Ovary (tissue), 9 donors: ENCODE results near the gene APBB2. TPM values are rescaled to one million over a fixed set of nuclear protein-coding genes. Genes with fewer than 3 reads are reported as not detected.

Experiments used
- DNase-seq, 5 donors: peaks; one replicate each; pipeline ENCODE4 v3.0.0-alpha.2; 2019 to 2020
- H3K27ac ChIP-seq, 2 donors: fragments of 200-600 bp; one replicate each; pipeline versions ENCODE4 v1.5.1 to v1.8.0; 2019 to 2022
- H3K27me3 ChIP-seq: fragments of 200-600 bp; one replicate; pipeline ENCODE4 v1.8.0; 2022
- H3K36me3 ChIP-seq: fragments of 200-600 bp; sonication (generic); one replicate; pipeline ENCODE4 v1.5.1; 2019
- H3K4me1 ChIP-seq: one replicate; pipeline ENCODE4 v1.8.1; 2013; ENCODE audit warnings: mild to moderate bottlenecking, moderate library complexity; ENCODE audit not compliant: insufficient read depth
- H3K4me3 ChIP-seq: fragments of 200-600 bp; sonication (generic); one replicate; pipeline ENCODE4 v1.5.1; 2017
- H3K9me3 ChIP-seq, 2 donors: fragments of 200-600 bp in 1 of 2; sonication (generic) in 1 of 2; one replicate each; pipeline versions ENCODE4 v1.5.1 to v1.8.1; 2013 to 2019; ENCODE audit warnings: mild to moderate bottlenecking in 1 of 2, moderate library complexity in 1 of 2
- CTCF ChIP-seq, 3 donors: fragments of 450-650 bp in 2 of 3; fragments of 200-600 bp in 1 of 3; IDR thresholded peaks; one replicate each; pipeline versions ENCODE4 v1.5.1 to v1.8.0; 2016 to 2022; ENCODE audit warnings: antibody characterized with exemption in 3 of 3, mild to moderate bottlenecking in 1 of 3
- EP300 ChIP-seq: sonication (generic); formaldehyde crosslinking; IDR thresholded peaks from one replicate; pipeline ENCODE4 v1.6.1; 2017; ENCODE audit warnings: antibody characterized with exemption
- POLR2A ChIP-seq: fragments of 450-650 bp; IDR thresholded peaks from one replicate; pipeline ENCODE4 v1.6.1; 2017; ENCODE audit warnings: antibody characterized with exemption, mild to moderate bottlenecking, moderate library complexity
- WGBS, 3 donors: extraction: QIAGEN DNeasy Blood & Tissue Kit in 1 of 3; methylation state at CpG; one replicate each; pipeline versions ENCODE4 v1.1.5 to v1.1.7; 2013 to 2017; 5-methylcytosine and 5-hydroxymethylcytosine counted together
- intact Hi-C, 4 donors: fragments of 100-400 bp; cut with DNase I; formaldehyde crosslinking; loops; one replicate each; pipeline versions ENCODE4 v1.11.0 to v1.15.1; 2022 to 2023
- polyA plus RNA-seq, 2 donors: library from polyadenylated mRNA; stranded (reverse); fragments of 200-250 nt in 1 of 2; fragments of 350-450 nt in 1 of 2; fragmentation: Illumina TruSeq in 1 of 2; extraction: RNeasy Lipid Tissue Mini Kit (QIAGEN cat#74804) in 1 of 2; gene quantifications; one replicate each; pipeline ENCODE4 v1.2.3, GENCODE V29; 2013 to 2014
- total RNA-seq, 7 donors: library from RNA; depleted of rRNA in 2 of 7; stranded (reverse); fragments of >200 nt in 2 of 7; fragmentation: NEBNext Ultra II Directional in 3 of 7; extraction: Animal tissue kit (Norgen Biotek cat#: 25700) in 3 of 7; gene quantifications; one replicate each; pipeline versions ENCODE4 v1.1.0 to v1.2.4, GENCODE V29; 2016 to 2023
- donor health status: DM: no; HTN: no; CAD: no; lungs with moderate emphysema.
- donor health status: DM: no; HTN: no; CAD: no.
- donor health status: Bipolar disorder and iron deficiency.
- donor health status: DM: yes; HTN: yes; CAD: no.
- donor health status: DM: no; HTN: no; CAD: no.
- donor health status: DM: yes; HTN: yes; CAD: no.

The APBB2 gene
- total and polyA plus RNA-seq, 9 donors = 30.9 to 163 (median 80.1) TPM

GRCh38 chr4:40865696-40866095, 348.6 kb downstream of the APBB2 start:
- 73 to 83% (median 74%) methylated on average over 8 of the region's 8 CpGs for WGBS, 3 donors
- Histone ChIP-seq H3K27me3 (no peaks in the 10 kb centered on the region), H3K4me3 (no peak overlapping the region), H3K4me1 (no peaks in the 10 kb centered on the region), H3K36me3 (no peaks in the 10 kb centered on the region), H3K9me3 (no peaks in the 10 kb centered on the region), H3K27ac (no peak overlapping the region)
- no peak for DNase-seq
- intact Hi-C loops = no loop called here
- TF ChIP-seq POLR2A (no peak), EP300 (no peak)

GRCh38 chr4:40864531-40864930, 349.8 kb downstream of the APBB2 start:
- 58 to 71% (median 69%) methylated on average over 4 of the region's 4 CpGs for WGBS, 3 donors
- no peak overlapping the region for H3K4me3 ChIP-seq
- no peaks in the 10 kb centered on the region for H3K9me3 ChIP-seq

GRCh38 chr4:40858962-40859361, 355.4 kb downstream of the APBB2 start:
- peaks cover 1% of the 10 kb centered on the region for H3K4me1 ChIP-seq
- no peaks in the 10 kb centered on the region for H3K9me3 ChIP-seq
- 96 to 97% (median 96%) methylated on average over 2 of the region's 2 CpGs for WGBS, 3 donors
- H3K27ac ChIP-seq = no peak overlapping the region
- no peak overlapping the region for H3K4me3 ChIP-seq
- no peak for DNase-seq
- no peaks in the 10 kb centered on the region for H3K36me3 ChIP-seq
- no peaks in the 10 kb centered on the region for H3K27me3 ChIP-seq
- TF ChIP-seq CTCF (IDR thresholded peaks at IDR 0.05) (no peak), POLR2A (no peak), EP300 (no peak)
- intact Hi-C loops = no loop called here

More at GRCh38 chr4:40864531-40864930, 349.8 kb downstream of the APBB2 start:
- intact Hi-C loops = no loop called here
- DNase-seq = no peak
- Histone ChIP-seq H3K4me1 (peaks cover 1% of the 10 kb centered on the region), H3K36me3 (no peaks in the 10 kb centered on the region), H3K27ac (no peak overlapping the region), H3K27me3 (no peaks in the 10 kb centered on the region)
- no peak for TF ChIP-seq CTCF (IDR thresholded peaks at IDR 0.05)
- TF ChIP-seq EP300 = no peak
- TF ChIP-seq POLR2A = no peak

DNA sequence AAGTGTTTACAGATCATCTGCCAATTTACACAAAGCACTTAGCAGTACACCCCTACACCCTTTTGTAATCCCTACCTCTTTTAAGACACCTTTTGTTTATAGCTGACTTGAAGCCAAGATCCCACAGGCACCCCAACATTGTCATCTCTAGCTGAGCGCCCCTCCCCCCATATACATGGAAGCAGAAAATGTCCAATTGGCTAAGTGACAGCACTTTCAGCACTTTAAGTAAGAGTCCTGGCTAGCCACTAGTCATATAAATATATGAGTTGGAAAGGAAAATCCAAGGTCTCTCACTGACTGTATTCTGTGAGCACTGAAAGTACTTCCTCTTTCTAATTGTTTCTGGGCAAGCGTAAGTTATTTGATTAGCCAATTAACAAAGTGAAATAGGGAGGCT, 356.4 kb downstream of the APBB2 start:
- no peaks in the 10 kb centered on the region for H3K9me3 ChIP-seq
- DNase-seq = no peak
- no peak overlapping the region for H3K27ac ChIP-seq
- H3K4me3 ChIP-seq = no peak overlapping the region
- TF ChIP-seq CTCF (IDR thresholded peaks at IDR 0.05) (no peak), POLR2A (no peak), EP300 (no peak)
- no peaks in the 10 kb centered on the region for H3K36me3 ChIP-seq
- H3K27me3 ChIP-seq = no peaks in the 10 kb centered on the region
- peaks cover 1% of the 10 kb centered on the region for H3K4me1 ChIP-seq
- WGBS, 3 donors = 74 to 93% (median 88%) methylated on average over 2 of the region's 2 CpGs
- intact Hi-C loops = no loop called here

- no peak overlapping the region for H3K27ac ChIP-seq
- no peaks in the 10 kb centered on the region for H3K9me3 ChIP-seq
- no peaks in the 10 kb centered on the region for H3K36me3 ChIP-seq
- DNase-seq = peak; percentile 67 to 83 (median 73)
- TF ChIP-seq POLR2A (no peak), EP300 (no peak), CTCF (IDR thresholded peaks at IDR 0.05) (no peak)
- H3K4me3 ChIP-seq = peak overlapping the region; percentile 2
- H3K4me1 ChIP-seq = peaks cover 1% of the 10 kb centered on the region
- 10 to 39% (median 12%) methylated on average over 24 to 51 of the region's 51 CpGs for WGBS, 3 donors
- intact Hi-C loops = no loop called here
- H3K27me3 ChIP-seq = no peaks in the 10 kb centered on the region
These were observed 357.4 kb downstream of the APBB2 start for GRCh38 chr4:40856840-40857362.
